ENCODE measurements around the gene TTLL5.
A peak's percentile ranks its signal among the peaks of the same experiment; 100 is the strongest.

Gene TTLL5

DNA sequence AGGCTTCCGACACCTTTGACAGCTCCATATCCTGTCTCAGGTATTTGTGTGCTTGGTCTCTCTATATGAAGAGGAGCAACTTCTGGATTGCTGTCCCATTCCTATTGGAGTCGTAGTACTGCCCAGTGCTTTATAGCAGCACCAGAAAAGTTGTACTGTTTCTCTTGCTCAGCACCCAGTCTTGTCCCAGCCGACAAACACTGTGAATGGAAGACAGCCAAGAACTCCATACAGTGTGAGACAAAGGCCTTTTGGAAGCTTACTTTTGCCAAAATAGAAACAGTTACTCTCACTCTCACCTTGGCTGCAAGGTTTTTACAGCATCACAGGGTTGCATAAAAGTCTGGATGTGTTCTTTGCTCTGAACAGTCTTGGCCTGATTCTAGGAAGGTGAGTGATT, 215.5 kb downstream of the TTLL5 start:
- DNase-seq = no peak

- peak in 1 of 4 experiments; percentile 5 for DNase-seq
Observed at GRCh38 chr14:75877292-75877691, 216.2 kb downstream of the TTLL5 start.

- DNase-seq = no peak
Observed at GRCh38 chr14:75877884-75878283, 216.8 kb downstream of the TTLL5 start.

DNA sequence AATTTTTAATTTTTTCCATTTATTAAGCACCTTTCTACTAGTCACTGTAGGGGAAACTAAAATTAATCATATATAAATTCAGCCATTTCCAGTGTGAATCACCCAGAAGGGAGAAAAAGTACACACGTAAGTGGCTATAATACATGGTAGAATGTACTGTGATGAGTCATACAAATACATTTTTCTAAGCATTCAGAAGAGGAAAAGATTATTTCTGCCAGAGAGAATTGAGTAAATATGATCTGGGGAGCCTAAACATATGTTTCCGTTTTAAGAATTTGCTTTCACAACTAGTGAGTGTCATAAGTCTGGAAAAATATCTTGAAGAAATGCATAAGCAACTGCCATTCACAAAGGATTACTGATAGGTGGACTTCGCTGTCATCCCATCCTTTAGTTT, 218.0 kb downstream of the TTLL5 start:
- DNase-seq = peak in 2 of 4 experiments; percentile 22 to 51

DNA sequence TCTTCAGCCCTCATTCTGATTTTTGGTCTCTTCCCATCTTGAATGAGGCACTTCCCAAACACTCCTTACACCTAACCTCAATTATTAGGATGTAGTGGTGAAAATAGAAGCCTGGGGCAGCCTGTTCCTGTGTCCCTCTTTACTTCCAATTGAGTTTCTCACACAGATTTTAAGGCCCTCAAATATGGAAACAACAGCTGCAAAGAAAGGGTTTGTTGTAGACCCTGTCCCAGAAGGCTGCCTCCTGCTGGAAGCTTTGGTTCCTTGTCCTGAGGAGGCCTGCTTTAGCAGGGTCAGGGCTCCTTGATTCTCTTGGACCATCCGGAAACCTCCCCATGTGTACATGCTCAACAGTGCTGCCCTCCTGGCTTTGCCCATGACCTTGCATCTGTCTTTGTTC, 219.5 kb downstream of the TTLL5 start:
- DNase-seq = no peak

GRCh38 chr14:75881994-75882393, 220.9 kb downstream of the TTLL5 start:
- DNase-seq = no peak

- no peak for DNase-seq
Observed at GRCh38 chr14:75884198-75884611, 223.2 kb downstream of the TTLL5 start.

DNA sequence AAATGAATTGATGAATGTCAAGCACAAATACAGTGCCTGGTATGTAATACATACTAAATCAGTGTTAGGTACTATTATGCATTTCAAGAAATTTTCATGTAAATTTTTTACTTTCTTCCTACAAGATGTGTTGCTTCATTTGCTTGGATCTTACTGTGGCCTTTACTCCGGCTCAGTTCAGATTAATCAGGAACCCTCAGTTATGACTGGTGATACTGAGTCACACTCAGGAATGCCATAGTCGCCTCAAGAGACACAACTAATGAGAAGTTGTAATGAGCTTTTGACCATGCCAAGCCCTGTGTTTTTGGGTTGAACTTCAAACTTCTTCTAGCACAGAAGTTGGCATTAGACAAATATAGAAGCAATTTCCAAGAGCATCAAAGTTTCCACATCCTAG, 224.8 kb downstream of the TTLL5 start:
- DNase-seq = no peak

GRCh38 chr14:75886636-75887348, 225.7 kb downstream of the TTLL5 start:
- no peak for DNase-seq

DNA sequence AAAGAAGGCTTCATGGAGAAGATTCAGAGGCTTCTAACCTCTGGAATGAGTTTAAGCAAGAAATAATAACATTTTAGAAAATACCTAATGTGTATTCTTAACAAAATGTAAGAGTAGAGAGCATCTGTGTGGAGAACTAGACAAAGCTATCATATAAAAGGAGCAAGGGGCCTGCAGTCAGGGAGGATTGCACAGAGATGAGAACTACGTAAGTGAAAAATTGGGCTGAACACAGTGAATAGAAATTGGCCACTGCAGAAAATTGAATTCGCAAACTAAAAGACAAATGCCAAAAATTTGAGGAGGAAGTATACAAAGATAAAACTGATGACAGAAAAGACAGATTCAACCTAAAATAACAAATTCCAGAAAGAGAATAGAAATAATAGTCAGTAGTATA, 227.9 kb downstream of the TTLL5 start:
- no peak for DNase-seq

GRCh38 chr14:75896341-75896740, 235.3 kb downstream of the TTLL5 start:
- DNase-seq = no peak

DNA sequence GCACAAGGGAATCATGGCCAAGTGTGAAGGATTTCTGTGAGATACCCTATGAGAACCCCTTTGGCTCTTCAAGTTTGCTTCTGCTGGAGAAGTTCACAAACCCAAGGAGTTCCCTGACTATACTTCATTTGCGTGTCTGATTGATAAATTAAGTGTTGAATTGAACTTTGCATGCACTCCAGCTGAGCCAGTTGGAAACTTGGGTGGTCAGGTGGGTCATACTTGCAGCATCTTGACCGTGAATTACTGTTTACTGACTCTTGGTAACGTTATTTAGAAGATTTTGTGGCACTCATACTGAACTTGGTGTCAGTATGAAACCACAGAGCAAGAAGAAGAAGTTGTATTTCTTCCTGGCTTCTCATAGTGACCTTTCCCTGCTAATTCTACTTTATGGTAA, 243.3 kb downstream of the TTLL5 start:
- DNase-seq = peak in 2 of 4 experiments; percentile 8 to 32

DNA sequence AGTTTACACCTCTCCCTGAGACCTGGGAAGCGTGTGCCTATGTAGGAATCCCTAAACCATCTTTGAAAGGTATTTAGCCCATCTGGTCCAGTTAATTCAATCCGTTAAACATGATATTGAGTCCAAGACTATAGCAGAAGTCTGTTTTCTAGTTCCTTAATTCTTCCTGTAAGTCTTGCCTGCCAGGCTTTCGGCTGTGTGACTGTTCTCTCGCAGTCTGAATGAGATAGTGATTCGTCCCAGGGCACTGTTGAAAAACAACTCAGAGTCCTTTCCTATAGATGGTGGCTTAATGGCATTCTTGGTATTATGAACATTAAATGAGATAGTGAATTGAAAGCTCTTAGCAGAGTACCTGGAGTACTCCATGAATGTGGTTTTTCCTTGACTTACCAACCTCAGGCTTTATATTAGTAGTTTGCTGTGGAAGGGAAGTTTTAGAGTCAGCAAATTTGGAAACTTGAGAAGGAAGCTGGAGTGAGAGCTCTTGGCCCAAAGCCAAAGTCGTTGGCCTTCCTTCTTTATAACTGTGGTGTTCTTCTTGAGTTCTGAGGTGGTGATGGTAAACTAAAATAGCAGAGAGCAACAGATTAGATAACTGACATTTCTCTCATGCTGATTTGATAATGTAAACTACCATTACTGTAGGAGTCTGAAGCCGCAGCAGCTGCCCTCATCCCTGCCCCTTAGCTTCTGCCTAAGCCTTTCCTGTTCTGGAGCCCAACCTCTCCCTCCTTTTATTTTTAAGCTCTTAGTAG, 244.3 kb downstream of the TTLL5 start:
- peak; percentile 81 to 93 (median 84) for DNase-seq

DNA sequence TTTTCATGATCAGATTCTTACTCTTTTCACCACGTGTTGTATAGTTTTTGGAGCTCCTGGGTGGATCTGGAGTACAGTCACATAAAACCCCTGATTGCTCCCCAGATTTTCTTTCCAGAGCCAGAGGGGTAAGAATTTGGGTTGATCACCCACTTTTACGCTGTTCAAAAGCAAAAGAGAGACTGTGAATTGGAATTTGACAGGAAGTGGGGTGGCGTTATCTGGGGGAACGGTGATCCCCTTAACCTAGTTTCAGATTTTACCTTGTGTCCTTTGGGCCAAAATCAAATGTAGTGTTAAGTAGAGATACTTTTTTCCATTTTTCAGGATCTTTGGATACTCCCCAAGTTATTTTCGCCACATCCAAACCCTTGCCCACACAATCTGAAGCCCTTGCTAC, 245.2 kb downstream of the TTLL5 start:
- DNase-seq = no peak

DNA sequence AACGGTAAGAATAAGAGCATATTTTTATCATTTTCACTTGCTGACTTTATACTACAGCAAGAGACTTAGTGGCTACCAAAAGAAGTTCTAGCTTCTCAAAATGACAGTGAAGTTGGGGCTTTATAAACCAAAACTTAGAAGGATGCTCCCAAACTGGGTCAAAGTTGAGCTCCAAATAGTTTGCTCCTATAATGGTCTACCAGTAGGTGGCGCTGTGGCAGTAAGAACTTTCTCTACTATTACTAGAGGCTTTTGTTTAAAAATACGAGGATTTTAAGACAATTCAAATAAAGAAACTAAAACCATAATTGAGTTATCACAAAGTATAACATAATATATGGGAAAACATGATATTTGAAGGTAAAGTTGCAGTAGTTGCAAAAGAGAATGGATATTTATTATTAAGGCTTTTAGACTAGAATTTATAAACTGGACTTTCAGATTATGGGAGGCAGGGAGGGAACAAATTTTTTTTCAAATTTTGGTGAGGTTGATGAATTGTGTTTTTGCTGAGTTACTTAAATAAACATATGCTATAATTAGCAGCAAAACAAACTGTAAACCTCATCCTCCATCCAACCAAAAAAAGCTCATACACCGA, 245.7 kb downstream of the TTLL5 start:
- DNase-seq = peak; percentile 70 to 85 (median 75)

DNA sequence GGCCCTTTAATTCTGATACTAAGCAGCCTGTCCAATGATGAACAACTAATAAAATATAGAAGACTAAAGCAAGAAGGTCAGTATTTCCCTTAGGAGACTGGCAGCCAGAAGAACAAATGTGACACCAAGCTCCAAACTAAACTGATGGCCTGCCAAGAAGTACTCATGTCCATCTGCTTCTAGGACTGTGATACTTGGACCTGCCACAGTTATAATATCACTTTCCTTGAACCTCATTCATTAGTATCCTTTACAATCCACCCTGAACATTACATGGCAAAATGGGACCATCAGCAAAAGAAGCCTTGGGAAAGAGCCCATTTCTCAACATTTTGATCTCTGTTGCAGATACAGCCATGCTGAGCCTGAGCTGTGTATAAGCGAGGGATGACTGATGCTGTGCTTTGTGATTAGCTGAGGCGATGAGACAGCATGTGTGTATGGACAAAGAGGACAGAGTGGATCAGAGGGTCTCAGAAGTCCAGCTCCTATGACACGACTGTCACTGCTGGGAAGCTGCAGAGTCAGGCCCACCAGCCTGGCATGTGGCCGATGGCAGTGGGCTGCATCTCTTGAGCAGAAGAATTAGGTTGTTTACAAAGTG, 246.8 kb downstream of the TTLL5 start:
- no peak for DNase-seq

GRCh38 chr14:75909630-75910029, 248.6 kb downstream of the TTLL5 start:
- DNase-seq = no peak

DNA sequence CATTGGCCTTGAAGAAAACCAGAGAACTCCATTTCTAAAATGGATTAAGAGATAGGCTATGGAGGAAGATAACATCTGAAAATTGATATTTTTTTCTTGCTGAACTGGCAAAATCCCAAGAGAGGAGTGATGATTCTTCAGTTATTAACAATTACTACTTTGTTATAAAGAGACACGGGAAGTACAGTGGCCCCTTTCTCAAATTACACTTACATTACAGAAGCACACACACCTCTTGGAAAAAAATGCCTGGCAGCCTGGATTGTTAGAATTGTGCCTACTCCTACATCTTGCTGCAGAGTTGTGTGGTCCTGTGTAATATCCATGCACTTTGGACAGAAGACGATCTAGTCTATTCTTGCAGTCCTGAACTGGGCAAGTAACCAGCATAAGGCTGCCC, 249.0 kb downstream of the TTLL5 start:
- no peak for DNase-seq

- DNase-seq = no peak
Observed at GRCh38 chr14:75911883-75912282, 250.8 kb downstream of the TTLL5 start.

DNA sequence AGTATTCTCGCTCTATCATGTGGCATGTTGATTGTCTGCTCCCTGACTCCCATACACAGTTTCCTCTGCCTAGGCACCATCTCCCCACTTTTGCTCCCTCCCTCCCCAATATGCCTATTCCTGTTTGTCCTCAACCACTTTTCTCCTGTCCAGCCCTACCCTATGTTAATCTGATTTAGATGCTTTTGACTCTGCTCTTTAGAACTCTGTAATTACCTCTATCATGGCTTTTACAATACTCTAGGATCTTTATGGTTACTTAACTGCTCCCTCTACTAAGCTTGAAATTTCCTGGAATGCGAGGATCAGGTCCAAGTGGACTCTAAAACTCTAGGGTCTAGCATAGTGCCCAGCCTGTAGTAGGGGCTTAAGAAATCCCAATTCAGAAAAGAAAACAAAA, 252.1 kb downstream of the TTLL5 start:
- no peak for DNase-seq

GRCh38 chr14:75915045-75915444, 254.0 kb downstream of the TTLL5 start:
- DNase-seq = no peak

DNA sequence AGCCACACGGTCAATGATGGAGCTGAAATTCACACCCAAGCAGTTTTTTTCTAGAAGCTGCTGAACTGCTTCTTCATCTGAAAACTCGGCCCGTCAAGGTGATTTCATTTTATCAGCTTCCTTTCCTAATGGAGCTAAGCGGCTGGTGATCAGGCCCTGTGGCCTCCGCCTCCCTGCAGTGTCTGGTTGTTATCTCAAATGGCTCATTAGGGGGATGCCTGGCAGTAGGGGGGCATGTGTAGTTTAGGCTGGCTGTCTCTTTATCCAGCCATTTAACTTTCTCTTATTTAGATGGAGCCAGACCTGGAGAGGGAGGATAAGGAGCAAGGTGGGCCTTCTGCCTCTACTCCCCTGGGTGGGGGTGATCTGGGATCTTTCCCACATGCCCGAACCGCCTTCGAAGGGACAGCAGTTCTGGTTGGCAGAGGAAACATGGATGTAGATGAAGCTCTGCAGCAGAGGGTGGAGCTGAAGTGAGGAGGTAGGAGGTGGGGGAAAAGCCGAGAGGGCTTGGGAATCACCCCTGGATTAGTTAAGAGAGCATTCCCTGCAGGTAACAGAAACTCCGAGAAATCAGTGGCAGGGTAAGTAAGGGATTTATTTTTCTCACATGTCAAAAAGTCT, 256.4 kb downstream of the TTLL5 start:
- no peak for DNase-seq

GRCh38 chr14:75917946-75918335, 256.9 kb downstream of the TTLL5 start:
- DNase-seq = no peak

Measured in suppressor macrophage (primary cell).